Erythroblast (primary cell): ENCODE data around the gene MIEF1.

ENCODE experiments used
- GATA1 ChIP-seq: IDR thresholded peaks from 2 replicates; pipeline ENCODE4 v1.6.1; 2011; ENCODE audit warnings: low read depth, mild to moderate bottlenecking, control low read depth, low read length, moderate library complexity
- POLR2A ChIP-seq: IDR thresholded peaks from 2 replicates; pipeline ENCODE4 v1.6.1; 2011; ENCODE audit warnings: mild to moderate bottlenecking, low read length

DNA sequence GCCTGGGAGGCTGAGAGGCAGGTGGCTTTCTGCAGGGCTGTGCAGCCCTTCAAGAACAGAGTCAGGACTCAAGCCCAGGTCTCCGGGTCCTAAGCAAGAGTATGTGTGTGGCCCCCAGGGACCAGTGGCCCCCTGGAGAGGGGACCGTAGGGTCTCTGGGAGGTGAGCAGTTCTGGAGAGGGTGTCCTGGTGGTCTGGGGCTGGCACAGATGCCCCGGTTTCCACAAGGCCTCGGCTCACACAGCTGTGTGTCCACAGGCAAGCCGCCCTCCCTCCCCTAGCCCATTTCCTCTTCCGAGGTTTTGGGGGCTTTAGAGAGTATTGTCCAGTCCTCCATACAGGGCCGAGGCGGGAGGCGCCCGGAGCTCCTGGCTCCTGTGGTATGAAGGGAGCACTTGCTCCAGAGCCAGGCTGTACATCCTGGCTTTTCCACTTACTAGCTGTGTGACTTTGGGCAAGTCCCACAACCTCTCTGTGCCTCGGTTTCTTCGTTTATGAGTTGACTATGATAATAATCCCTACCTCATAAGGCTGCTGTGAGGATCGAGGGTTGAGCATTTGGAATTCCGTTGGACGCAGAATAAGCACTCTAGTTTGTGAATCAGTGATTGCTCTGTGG lies 33.9 kb downstream of the MIEF1 start:
- TF ChIP-seq POLR2A (no peak), GATA1 (no peak)
